HG02678 (cell line): ENCODE results near the gene TRPM2.

Source experiments
- ATAC-seq: cut with Tn5 transposase; IDR thresholded peaks from one replicate; pipeline ENCODE4 v1.9.1; 2021; ENCODE audit warnings: mild to moderate bottlenecking, moderate library complexity; ENCODE audit not compliant: unreplicated experiment

Gene TRPM2

DNA sequence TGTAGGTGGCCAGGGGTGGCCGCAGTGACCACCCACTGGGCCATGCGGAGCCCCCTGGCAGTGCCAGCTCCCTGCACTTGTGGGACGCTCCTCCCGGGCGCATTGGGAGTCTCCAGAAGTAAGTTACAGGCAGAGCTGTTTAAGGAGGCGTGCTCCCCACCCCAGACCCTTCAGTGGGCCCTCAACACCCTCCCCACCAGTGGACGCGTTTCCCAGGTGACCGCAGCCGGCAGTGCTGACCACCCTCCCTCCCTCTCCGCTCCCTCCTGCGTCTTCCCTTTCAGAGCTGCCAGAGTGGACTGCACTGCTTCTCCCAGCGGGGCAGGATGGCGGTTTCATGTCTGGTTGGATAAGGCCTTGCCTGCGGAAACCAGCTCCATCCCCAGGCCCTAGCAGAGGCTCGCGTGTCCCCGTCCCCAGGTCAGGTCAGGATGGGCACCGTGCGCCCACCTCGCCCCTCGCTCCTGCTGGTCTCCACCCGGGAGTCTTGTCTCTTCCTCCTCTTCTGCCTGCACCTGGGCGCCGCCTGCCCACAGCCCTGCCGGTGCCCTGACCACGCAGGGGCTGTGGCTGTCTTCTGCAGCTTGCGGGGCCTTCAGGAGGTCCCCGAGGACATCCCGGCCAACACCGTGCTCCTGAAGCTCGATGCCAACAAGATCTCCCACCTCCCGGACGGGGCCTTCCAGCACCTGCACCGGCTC is 102.9 kb downstream of the TRPM2 start:
- ATAC-seq, result no peak

DNA sequence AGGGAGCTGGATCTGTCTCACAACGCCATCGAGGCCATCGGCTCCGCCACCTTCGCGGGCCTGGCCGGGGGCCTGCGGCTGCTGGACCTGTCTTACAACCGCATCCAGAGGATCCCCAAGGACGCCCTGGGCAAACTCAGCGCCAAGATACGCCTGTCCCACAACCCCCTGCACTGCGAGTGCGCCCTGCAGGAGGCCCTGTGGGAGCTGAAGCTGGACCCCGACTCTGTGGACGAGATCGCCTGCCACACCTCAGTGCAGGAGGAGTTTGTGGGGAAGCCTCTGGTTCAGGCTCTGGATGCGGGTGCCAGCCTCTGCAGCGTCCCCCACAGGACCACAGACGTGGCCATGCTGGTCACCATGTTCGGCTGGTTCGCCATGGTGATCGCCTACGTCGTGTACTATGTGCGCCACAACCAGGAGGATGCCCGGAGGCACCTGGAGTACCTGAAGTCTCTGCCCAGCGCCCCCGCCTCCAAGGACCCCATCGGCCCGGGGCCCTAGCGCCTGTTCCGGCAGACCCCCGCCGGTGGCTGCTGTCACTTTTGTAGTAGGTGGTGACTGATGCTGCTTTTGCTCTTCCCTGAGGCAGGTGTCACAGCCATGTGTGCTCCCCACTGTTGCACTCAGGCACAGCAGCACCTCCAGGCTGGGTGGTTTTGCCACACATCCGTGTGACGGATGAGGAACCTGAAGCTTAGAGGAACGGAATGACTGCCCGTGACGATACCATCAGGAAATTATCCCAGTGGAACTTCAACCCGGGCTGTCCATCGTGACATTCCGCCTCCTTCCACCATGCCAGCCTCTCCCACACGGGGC is 103.7 kb downstream of the TRPM2 start:
- ATAC-seq, result no peak

DNA sequence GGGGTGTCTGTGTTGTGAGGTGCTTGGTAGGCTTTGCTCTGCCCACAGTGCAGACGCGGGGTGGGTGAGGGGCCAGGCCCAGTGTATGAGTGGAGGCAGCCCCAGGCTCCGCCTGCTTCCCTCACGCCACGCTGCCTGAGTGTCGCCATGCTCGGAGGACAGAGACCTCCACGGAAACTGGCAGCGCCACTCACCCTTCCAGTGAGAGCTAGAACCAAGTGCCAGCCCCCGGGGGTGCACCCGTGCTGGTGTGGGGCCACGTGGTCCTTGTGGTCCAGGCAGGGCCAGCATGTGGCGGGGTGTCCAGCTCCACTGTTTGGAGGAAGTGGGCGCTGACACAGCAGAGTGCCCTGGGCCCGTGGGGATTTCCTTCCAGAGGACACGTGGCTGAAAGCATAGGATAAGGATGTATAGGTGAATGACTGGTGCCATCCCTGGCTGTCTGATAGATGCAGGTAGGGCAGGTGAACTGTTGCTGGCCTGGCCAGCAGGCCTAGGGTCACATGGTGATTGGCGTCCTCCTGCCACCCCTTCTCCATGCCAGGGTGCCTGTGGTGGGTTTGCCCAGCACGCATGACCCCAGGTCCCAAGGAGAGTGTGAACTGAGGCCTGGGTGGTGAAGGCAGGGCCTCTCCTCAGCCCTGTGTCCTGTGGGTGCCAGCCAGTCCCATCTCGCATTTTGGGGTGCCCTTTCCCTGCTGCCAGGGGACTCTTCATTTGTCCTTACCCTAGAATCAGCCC is 105.7 kb downstream of the TRPM2 start:
- ATAC-seq, result no peak

DNA sequence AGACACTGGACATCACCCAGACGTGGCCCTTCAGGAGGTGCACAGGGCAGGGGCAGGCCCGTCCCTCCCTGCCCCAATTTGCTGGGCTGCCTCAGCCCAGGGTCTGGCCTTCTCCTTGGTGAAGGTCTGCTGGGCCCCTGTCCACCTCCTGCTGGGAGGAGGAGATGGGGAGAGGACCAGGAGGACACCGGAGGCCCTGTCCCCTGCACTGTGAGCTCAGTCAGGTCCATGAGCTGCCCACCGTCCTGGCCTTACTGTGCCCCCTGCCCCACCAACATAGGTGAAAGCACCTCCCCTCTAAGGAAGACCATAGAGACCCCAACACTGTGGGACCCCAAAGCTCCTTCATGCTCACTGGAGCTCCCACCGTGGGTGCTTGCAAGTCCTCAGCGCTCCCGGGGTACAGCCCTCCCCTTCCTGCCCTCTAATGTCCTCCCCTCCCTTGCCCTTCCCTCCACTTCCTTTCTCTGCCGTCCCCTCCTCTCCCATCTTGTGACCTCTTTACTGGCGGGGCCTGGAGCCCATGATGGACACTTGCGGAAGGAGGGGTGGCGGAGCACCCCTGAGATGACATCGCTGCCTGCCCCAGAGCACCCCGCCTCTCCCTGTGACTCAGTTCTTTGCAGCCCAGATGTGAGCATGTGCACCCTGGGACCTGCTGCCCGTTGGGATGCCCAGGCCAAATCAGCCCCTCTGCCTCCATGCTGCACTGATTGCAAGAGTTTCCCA is 106.5 kb downstream of the TRPM2 start:
- ATAC-seq, result no peak

DNA sequence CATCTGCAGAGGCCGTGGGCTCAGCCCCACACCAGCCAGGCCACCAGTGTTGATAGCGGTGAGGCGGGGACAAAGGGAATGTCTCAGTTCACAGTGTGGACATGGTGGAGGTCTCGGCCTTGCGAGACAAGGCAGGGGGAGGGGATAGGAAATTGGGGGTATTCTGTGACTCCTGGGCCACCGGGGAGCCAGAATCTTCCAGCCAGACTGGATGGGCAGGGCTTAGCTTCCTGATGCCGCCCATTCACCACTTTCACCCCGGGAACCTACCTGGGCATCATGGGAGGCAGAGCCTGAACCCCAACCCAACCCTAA is 107.0 kb downstream of the TRPM2 start:
- no peak for ATAC-seq

DNA sequence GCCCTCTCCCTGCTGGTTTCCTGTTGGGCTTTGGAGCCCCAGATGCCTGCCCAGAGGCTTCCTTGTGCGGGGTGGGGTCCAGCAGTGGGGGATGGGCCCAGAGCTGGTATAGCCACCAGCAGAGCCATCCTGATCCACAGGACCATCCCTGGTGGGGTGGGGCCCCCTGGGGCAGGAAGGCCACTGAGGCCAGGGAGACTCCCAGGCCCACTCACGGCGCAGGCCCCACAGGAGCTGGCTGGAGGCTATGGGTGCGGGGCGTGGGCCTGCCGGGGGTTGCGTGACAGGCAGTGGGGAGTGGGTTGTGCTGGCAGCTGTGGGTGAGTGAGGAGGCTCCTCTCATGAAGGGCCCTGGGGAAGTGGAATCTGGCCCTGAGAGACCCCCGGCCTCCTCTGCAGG is 107.6 kb downstream of the TRPM2 start:
- no peak for ATAC-seq

DNA sequence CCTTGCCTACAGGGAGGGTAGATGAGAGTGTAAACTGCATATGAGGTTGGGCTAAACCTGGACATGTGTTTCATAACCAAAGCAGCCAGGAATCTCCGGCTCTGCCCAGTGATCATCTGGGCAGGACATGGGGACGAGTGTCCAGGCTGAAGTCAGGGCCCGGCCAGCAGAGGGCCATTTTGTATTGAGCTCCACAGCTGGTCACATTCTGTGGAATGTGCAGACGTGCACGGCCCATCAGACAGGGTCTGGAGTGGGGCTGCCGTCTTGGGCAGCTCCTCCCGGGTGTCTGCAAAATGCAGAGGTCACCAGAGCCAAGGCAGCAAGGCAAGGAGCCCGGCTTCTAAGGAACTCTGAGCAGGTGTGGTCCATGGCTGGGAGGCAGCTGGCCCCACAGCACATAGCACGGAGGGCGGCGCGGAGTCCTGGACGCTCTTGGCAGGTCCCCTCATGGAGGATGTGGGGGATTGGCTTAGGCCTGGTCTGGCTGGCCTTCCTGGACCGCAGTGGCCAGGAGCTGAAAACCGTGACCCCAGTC is 108.1 kb downstream of the TRPM2 start:
- no peak for ATAC-seq

DNA sequence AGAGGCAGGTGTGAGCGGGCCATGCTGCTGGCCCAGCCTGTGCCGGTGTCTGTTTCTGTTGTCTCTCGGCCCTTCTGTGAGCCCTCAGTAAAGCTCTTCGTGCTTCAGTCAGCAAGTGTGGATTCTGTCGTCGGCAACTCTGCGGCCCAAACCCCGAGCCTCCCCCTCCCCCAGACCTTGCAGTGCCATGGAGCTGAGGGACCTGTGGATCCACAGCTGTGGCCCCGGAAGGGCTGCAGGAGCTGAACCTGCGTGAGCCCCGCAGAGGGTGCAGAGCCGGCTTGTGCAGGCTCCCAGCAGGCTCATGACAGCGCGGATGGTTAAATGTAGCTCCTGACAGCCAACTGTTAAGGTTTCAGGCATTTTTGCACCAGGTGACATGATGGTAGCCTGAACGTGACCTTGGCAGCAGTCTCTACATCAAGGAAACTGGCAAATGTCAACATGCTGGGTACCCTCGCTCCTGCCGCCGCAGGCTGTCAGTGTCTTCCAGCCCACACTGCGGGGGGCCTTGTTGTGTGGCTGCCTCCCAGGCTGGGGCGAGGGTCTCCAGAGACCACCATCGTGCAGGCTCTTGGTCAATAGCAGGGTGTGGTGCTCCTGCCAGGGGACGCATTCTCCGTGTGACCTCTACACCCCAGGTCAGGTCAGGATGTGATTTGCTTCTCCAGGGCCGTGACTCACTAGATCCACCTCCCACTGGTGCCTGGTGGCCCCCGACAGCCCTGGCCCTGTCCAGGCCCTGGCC is 108.8 kb downstream of the TRPM2 start:
- no peak for ATAC-seq

DNA sequence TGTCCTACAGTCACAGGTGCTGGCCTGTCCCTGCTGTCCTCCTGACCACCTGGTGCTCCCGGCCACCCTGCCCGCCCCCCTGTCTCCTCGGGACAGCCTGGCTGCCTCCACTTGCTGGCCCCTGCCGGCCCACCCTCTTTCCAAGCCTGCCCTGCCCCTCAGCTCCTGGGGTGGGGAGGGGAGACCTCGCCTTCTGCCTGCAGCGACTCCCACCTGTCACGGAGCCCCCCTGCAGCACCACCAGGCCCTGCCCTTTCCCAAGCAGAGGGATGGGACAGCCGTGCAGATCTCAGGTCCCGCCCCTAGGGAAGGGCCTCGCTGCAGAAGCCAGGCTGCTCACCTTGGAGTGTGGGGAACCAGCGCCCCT is 109.4 kb downstream of the TRPM2 start:
- ATAC-seq, result no peak

DNA sequence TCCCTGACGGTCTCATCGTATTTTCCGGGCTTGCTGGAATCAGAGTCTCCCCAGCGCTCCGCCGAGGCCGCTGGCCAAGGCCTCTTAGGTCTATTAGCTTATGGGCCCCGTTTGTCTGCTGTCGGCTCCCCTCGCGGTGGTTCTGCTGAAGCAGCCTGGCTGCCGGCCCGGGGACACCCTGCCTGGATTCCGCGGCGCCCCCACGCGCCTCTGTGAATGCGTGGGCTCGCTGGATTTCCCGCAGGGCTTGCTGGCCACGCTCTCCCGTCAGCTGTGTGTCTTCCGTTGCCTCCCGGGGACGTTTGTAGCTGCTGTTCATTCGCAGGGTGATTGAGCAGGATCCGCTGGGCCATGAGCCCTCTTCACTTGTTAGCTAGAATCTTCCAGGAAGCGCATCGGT is 110.3 kb downstream of the TRPM2 start:
- ATAC-seq, result no peak

DNA sequence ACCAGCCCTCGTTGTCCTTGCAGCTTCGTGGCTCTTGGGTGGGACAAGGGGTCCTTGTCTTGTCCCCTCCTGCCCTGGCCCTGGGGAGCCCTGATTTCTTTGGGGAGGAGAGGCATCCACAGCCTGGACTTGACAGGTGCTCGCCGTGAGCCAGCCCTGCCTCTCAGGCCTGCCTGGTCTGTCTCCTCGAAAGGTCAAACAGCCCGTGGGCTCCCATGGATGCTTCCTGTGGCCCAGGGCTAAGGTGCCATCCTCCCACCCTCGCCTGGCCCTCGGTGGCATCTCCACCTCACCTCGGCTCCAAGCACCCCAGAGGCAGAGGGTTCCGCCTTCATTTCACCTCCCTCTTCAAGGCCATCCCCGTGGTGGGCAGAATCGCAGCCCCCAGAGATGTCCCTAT is 110.9 kb downstream of the TRPM2 start:
- ATAC-seq, result no peak

DNA sequence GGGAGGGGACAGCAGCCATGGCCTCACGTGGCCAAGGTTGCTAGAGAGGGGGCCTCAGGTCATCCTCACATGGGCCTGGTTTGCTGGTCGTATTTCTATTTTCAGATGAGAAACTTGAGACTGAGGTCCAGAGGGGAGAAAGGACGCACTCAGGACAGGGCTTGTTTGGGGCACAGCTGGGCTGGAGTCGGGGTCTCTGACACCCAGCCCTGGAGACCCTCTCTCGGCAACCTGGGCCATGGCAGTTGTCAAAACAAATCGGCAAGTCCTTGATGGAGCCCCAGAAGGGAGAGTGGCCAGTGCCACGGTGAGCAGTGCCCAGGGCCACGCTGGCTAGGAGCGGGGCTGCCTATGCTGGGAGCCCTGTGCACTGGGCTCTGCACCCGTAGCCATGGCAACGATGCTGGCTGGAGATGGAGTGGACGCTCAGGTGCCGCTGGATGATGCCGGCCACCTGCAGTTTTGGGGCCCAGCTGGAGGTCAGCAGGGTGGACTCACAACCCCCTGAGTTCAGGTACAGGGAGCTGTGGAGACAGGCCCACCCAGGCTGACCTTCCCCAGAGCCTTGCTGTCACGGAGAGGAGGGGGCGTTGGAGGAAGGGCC is 113.0 kb downstream of the TRPM2 start:
- ATAC-seq, result no peak

DNA sequence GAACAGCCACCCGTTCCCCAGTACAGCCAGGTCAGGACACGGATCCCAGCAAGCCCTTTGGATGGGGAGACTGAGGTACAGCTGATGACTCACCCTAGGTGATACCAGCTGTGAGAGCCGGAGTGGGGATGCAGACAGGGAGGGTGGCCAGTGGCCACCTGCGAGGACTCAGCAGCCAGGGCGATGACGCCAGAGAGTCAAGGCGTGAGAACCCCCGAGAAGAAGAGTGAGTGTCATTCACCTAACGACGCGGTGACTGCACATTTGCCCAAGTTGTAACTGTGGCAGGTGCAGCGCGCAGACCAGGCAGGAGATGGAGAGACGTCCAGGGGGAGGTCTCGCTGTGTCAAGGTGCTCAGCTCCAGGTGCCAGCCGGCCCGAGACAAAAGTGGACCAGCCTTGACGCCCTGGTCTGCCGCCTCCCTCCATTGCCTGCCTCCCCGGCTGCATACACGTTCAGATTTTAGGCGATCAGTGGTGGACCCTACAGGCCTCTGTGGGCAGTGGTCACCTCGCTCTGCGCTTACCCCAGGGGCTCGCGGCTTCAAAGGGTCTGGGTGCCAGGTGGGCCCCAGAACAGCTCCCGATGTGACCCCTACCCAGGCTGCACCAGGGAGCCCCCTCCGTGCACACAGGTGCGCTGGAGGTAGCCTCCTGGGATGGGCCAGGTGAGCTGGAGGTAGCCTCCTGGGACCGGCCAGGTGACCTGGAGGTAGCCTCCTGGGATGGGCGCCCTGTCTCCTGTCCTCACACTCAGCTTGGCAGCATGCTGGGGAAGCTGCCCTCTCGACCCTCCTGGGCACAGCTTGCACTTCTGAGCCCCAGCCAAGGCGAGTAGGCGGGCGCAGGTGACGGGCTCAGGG is 113.8 kb downstream of the TRPM2 start:
- ATAC-seq, result no peak

DNA sequence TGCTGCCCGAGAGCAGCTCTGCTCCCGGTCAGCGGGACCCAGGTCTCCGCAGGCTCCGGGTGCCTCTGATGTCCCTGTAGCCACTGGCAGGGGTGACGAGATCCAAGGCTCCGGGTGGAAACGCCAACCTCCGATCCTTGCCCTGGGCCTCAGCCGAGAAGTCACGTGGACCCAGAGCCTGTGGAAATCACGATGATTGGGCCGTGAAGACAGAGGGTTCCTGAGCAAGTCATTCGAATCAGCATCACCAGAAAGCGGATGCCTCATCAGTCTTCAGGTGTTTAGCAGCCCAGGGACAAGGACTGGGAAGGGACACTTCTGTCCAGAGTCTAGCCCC is 114.4 kb downstream of the TRPM2 start:
- ATAC-seq, result no peak

DNA sequence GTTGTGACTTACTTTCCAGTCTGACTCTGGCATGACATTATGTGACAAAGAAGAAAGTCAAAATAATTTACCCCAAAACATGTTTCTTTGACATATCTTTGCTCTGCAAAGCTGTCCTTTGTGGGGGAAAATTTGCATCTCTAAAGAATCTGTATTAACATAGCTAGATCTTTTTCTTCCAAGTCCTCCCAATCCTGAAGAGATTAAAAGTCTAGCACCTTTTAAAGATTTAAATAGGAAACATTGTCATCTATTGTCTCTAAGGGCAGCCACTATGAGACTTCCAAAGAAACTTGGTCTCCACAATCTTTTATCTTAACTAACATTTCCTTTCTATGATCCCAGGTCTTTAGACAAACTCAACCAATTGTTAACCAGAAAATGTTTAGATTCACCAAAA is 117.9 kb downstream of the TRPM2 start:
- ATAC-seq, result no peak

DNA sequence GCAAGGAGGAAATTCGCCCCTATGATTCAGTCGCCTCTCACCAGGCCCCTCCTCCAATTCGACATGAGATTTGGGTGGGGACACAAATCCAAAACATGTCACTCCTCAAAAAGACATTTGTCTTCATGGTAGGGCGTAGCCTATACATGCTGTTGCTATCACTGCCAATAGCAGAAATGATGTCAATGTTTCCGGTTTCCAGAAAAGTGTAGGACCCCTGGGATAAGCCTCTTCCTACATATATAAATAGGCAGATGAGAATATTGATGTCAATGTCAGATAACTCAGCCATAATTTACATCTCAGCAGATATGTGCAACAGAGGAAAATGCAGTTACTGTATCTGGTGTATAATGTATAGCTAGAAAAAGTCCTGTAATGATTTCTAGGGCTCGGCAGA is 118.6 kb downstream of the TRPM2 start:
- no peak for ATAC-seq

DNA sequence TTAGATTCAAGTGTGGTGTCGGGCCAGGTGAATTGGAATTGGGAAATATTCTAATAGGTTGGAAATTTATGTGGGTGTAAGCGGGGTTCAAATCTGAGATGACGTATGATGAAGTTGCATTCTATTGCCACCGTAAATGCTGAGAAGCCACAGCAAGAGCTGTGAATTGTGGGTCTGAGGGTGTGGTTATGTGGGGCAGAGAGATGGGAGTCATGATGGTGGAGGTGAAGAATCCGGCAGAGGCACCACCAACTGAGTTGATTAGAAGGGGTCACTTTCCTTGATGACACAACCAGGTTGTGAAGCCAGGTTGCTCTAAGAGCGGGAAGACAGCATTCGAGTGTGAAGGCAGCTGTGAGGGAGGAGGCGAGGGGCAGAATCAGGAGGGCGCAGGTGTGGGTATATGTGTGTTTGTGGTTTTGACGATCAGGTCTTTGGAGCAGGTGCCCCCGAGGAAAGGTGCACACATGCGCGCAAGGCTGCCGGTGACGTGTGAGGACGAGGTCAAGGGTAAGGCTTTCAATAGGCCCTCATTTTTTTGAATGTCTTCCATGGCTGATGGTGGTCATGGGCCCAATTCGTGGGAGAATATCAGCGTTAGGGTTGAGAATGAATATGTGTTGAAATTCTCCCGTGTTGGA is 120.6 kb downstream of the TRPM2 start:
- ATAC-seq, result no peak

DNA sequence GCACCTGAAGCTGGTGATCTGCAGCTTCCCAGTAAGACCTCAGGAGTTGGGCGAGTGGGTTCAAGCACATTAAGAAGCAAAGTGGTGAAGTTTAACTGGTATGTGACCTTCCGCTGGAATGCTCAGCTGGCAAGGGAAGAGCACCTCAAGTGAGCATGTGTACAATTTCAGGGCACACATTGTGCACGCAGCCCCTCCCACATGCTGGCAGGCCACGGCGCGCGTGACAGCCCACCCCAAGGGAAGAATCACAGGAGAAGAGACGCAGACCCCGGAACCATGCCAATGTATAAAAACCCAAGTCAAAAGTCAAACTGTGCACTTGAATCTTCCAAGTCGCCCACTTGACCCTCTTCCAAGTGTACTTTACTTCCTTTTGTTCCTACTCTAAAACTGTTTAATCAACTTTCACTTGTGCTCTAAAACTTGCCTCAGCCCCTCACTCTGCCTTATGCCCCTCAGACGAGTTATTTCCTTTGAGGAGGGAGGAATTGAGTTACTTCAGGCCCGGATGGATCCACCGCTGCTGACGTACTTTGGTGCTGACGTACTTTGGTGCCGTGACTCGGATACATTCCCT is 121.9 kb downstream of the TRPM2 start:
- ATAC-seq, result no peak
